Activated CD4-positive, alpha-beta T cell treated with anti-CD3 and anti-CD28 coated beads, Interleukin-2, amount 50 U/mL, for 16 hours (primary cell): ENCODE measurements around the gene CDC42BPB.
A peak's percentile ranks its signal among the peaks of the same experiment; 100 is the strongest.
"Not testable (repeated sequence)": the region's sequence is repeated elsewhere in the genome, so short reads cannot be mapped to it uniquely, and the experiment has no call there.

Source experiments
- DNase-seq: peaks from one replicate; pipeline ENCODE4 v3.0.0-alpha.2; 2020

Gene CDC42BPB

DNA sequence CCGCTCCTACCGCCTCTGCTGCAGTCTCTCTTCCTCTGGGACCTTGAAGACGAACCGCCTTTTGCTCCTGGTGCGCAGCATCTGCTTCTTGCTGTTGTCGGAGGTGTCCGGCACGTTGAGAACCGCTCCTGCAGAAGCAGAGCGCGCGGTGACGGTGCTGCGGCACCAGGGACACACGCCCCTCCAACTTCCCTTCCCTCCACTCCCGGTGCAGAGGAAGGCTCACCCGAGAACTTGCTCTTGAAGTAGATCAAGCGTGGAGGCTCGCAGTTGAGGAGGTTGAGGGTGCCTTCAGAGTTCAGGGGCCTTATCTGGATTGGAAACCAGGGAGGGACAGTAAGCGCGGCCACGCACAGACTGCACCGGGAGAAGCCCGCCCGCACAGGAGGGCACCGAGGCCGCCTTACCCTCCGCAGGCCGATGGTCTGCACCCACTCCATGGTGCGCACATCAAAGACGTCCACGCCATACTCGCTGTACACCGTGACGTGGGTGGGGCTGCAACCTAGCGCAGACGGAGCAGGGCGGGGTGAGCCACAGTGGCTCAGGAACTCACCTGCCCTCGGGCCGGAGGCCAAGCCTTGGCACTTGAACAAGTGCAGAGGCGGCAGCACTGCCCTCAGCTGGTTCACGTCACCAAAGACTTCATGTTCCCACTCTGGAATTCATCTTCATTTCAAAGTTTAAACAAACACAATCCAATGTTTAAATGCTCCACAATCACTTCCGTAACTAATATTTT lies 117.4 kb downstream of the CDC42BPB start:
- no peak for DNase-seq

DNA sequence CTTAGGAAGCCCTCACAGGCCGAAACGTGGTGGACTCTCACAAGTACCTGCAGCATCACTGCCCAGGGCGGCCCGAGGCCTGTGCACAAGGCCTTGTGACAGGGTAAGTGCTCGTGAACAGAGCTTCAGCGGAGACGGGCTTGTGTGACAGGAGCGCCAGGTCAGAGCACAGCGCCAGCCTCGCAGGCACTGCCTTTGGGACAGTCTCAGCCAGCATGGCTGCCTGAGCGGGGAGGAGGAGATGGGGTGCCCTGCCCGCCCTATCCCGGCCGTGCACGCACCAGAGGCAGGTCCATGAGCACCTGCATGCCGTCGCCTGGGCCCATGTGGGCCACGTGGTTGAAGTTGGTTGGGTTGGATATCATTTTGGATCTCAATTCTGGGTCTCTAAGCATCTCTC lies 118.0 kb downstream of the CDC42BPB start:
- no peak for DNase-seq

DNA sequence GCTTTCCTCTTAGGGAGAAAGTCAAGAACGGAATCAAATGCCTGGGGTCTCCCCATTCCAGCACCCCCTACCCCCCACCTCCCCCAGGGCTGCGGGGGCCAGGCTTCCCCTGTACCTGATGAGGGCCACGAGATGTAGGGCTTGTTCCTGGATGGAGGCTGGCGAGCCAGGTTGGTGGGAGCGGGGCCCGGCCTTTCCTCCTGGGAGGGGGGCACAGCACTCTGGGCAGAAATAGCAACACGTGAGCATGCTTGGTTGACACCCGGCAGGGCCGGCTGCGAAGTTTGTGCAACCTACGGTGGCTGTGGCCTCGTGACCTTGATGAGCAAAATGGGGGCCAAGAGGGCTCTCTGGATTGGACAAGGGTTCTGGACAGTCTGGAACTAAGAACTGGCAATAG lies 119.2 kb downstream of the CDC42BPB start:
- no peak for DNase-seq

- DNase-seq = no peak
These were observed 119.8 kb downstream of the CDC42BPB start for GRCh38 chr14:102937331-102938175.

GRCh38 chr14:102935756-102936155 lies 121.6 kb downstream of the CDC42BPB start:
- no peak for DNase-seq

DNA sequence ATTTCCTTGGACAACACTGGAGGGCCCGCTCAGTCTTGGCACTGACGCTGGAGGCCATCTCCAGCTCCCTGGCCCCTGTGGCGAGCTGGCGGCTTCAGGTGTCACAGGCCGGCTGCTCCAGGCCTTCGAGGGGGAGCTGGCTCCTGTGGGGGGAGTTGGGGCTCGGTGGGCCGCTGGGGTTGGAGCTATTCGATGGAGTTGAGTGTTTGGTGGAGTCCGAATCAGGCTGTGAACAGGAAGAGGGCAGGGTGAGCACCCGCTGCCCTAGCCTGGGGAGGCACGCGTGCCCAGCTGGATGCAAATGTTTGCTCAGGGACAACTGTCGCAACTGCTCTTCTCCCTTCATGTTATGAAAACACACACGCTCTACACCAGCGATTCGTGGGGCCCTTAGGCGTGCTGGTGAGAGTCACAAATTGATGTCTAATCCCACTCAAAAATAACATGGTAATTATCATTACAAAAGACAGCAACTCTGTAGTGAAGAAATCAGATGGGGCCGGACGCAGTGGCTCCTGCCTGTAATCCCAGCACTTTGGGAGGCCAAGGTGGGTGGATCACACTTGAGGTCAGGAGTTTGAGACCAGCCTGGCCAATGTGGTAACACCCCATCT lies 123.6 kb downstream of the CDC42BPB start:
- no peak for DNase-seq

GRCh38 chr14:102932484-102933248 lies 124.7 kb downstream of the CDC42BPB start:
- no peak for DNase-seq

DNA sequence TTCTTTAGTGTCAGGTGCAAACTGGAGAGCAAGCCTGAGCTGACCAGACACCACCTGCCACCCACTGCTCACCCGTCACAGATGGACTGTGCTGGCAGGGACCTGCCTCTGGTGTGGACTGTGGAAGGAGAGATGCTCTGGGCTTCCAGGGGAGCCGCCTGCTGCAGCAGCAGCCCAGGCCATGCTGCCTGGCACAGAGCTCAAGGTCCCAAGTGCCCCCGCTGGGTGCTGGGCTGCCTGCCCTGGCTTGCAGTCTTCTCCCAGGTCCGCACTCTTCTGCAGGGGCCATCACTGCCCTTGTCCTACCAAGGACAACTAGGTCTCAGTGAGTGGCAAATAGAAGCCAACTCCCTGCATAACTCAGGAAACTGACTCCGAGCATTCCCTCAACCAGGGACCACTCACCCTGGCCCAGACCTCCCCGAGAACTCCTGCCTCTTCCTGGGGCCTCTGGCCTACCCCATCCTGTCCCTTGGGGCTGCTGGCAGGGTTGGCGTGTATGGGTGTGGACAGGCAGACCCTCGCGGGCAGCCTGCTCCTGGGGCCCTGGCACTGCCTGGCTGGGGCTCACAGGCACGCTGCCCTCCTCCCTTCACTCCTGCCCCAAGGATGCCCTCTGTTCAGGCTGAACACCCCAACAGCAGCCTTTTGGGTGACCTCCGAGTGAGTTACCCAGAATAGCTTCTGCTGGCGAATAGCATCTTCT lies 125.6 kb downstream of the CDC42BPB start:
- DNase-seq = no peak

DNA sequence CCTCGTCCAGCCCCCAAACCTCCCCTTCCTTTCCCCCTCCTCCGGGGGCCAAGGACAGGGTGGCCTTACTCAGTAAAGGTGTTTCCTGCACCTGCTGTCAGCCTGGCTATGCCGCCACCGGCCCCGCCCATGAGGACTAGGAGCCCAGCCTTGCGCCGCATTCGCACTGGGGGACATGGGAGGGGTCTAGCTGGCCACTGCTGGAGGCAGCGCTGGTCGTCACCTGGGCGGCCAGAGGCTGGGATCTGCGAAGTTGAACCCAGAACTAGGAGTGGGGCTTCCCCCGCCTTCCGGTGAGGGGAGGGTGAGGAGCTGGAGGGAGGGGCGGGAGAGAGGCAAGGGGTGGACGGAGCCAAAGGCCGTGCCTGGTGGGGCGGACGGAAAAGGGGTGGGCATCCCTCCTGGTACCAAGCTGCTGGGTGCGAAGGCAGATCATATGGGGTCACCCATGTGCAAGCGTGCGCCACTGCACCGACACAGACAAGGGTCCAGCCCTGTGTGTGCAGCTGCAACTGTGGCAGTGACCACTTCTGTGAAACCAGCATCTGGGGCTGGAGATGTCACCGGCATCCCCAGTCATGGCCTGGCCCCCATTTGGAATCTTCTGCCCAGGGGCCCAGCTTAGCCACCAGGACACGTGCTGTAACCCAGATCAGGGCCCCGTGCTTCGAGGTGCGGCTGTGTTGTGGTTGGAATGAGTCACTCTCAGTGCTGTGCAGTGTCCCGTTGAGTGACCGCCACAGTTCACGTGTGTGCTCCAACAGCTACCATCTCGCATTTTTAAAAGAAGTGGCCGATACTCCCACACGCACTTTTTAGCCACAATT lies 126.4 kb downstream of the CDC42BPB start:
- no peak for DNase-seq

DNA sequence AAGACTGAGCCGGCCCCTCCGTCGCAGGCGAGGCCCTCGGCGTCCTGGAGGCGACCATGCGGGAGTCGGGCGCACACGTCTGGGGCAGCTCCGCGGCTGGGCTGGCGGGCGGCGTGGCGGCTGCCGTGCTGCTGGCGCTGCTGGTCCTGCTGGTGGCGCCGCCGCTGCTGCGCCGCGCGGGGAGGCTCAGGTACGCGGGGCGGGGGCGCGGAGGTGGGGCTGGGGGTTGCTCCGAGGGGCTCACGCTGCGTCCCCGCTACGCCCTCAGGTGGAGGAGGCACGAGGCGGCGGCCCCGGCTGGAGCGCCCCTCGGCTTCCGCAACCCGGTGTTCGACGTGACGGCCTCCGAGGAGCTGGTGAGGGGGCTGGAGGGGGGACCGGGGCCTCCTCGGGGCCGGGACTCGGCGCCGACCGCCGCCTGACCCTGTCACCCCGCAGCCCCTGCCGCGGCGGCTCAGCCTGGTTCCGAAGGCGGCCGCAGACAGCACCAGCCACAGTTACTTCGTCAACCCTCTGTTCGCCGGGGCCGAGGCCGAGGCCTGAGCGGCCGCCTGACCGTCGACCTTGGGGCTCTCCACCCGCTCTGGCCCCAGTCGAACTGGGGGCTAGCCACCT lies 127.1 kb downstream of the CDC42BPB start:
- DNase-seq = no peak

GRCh38 chr14:102929241-102930137 lies 127.9 kb downstream of the CDC42BPB start:
- no peak for DNase-seq

DNA sequence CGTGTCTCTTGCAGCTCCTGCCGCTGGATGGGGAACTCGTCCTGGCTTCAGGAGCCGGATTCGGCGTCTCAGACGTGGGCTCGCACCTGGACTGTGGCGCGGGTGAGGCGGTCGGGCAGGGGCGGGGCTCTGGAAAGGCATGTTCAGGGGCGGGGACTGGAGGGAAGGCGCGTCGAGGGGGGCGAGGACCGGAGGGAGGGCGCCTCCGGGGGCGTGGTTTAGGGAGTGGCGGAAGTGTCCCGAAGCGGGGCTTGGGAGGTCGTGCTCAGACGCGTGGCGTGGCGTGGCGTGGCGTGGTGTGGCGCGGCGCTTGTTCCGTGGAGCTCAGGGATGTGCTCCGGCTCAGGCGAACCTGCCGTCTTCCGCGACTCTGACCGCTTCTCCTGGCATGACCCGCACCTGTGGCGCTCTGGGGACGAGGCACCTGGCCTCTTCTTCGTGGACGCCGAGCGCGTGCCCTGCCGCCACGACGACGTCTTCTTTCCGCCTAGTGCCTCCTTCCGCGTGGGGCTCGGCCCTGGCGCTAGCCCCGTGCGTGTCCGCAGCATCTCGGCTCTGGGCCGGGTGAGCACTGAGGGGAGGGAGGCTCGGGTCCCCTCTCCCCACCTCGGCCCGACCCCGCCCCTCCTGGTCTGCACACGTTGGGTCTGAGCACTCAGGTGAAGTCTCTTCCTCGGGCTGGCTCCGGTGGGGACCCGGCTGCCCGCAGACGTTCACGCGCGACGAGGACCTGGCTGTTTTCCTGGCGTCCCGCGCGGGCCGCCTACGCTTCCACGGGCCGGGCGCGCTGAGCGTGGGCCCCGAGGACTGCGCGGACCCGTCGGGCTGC lies 128.7 kb downstream of the CDC42BPB start:
- peak; percentile 43 for DNase-seq

DNA sequence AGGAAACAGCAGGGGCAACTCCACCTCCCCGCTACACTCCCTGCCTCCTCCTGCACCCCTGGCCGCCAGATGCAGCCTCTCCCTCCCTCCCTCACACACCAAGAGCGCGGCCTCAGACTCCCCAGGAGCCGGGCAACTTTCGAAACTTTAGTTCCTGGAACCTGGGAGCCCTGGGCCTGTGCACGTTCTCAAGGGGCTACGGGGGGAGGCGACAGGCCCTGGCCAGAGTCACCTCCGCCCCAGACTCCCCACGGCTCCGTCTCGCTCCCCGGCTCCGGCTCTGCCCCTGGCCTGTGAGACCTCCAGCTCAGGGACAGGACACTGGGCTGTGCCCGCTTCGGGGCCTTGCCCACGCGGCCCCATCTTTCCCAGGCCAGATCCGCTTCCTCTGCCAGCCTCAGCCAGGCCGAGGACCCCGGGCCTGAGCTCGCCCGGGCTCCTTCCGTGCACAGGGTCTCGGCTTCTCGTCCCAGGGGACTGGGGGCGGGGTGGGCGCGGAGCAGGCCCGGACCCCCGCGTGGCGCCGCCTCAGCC lies 129.4 kb downstream of the CDC42BPB start:
- DNase-seq = no peak

DNA sequence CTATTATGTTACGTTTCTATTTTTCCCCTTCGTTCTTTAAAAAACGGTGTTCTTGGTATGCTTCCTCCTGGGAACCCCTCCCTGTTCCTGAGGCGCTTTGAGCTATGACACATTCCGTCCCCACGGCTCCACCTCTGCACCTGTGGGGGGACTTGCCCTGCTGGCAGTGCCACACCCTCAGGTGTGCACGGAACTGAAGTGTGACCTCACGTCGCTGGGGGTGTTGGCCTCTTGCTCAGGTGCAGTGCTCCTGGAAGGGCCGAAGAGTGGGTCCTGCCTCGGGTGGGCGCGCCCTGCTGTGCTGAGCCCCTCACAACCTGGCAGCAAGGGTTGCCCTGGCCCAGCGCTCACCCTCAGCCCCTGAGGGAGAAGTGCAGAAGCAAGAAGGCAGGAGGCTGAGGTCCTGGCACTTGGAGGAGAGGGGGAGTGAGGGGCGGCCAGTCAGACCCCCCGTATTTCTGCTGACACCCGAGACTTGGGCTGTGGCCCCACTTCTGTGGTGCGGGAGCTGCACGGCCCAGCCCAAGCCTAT lies 129.9 kb downstream of the CDC42BPB start:
- no peak for DNase-seq

GRCh38 chr14:102926840-102927239 lies 130.5 kb downstream of the CDC42BPB start:
- not testable (repeated sequence) for DNase-seq

GRCh38 chr14:102926104-102926503 lies 131.2 kb downstream of the CDC42BPB start:
- no peak for DNase-seq

- no peak for DNase-seq
These were observed 131.7 kb downstream of the CDC42BPB start for GRCh38 chr14:102925646-102926045.
